Measurements from ENCODE around the gene SNRNP27. TPM values are rescaled to one million over a fixed set of nuclear protein-coding genes. Genes with fewer than 3 reads are reported as not detected.

SNRNP27 gene
- total and polyA plus RNA-seq, 2 of the 8 experiments (the other 6 are each of a cell fraction or from before 2014, with no cell fraction given): 11.1 to 40.5 TPM

- TF ChIP-seq CHD7 (IDR thresholded peaks at IDR 0.05; ENCODE audit: insufficient replicate concordance, low read length) (no peak), SP4 (IDR thresholded peaks at IDR 0.05; ENCODE audit: low read length) (no peak), ZNF274 (IDR thresholded peaks at IDR 0.05; ENCODE audit: borderline replicate concordance, extremely low read depth, low read length) (no peak), CHD2 (IDR thresholded peaks at IDR 0.05; ENCODE audit: low read length) (no peak), HDAC2 (IDR thresholded peaks at IDR 0.05; ENCODE audit: borderline replicate concordance in 1 of 2, low read depth in 2 of 2, low read length in 2 of 2) (no peak)
These were observed 46.0 kb downstream of the SNRNP27 start (continued) for GRCh38 chr2:69939722-69940121.

All from H1 (cell line).